Measurements from ENCODE around the gene RELN.

DNA sequence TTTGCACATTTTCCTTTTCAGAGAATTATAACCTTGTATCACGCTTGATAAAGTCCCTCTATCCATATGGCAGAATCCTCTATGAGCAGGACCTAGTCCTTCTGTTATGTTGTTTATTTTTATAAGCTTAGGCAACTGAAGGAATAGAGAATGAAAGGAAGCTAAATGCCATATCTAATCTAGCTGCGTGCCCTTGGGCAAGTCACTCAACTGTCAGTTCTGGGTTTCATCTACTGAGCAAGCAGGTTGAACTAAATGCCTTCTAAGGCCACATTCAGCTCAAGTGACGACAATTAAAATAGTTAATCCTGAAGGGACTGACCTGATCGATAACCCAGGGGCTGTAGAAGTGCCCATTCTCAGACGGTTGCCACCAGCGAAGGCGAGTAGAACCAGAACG lies 449.6 kb downstream of the RELN start:
- TF ChIP-seq, protein P1, sequence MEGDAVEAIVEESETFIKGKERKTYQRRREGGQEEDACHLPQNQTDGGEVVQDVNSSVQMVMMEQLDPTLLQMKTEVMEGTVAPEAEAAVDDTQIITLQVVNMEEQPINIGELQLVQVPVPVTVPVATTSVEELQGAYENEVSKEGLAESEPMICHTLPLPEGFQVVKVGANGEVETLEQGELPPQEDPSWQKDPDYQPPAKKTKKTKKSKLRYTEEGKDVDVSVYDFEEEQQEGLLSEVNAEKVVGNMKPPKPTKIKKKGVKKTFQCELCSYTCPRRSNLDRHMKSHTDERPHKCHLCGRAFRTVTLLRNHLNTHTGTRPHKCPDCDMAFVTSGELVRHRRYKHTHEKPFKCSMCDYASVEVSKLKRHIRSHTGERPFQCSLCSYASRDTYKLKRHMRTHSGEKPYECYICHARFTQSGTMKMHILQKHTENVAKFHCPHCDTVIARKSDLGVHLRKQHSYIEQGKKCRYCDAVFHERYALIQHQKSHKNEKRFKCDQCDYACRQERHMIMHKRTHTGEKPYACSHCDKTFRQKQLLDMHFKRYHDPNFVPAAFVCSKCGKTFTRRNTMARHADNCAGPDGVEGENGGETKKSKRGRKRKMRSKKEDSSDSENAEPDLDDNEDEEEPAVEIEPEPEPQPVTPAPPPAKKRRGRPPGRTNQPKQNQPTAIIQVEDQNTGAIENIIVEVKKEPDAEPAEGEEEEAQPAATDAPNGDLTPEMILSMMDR (optimal IDR thresholded peaks at IDR 0.05 in 1 of 3, IDR thresholded peaks at IDR 0.05 in 1 of 3, conservative IDR thresholded peaks at IDR 0.05 in 1 of 3; ENCODE audit: extremely low read depth in 1 of 3, insufficient read depth in 2 of 3, low read length in 3 of 3) = no peak
- TF ChIP-seq EZH2 (IDR thresholded peaks at IDR 0.05; ENCODE audit: low read length) = no peak

Data from keratinocyte (primary cell).